ENCODE measurements around the gene SYTL1.

- TF ChIP-seq CTCF (IDR thresholded peaks at IDR 0.05), result no peak
- no peak for TF ChIP-seq POLR2A (IDR thresholded peaks at IDR 0.05)
These were observed 16.5 kb downstream of the SYTL1 start for GRCh38 chr1:27358038-27358927.

Measured in ovary (tissue), 3 donors.